CMK (cell line): ENCODE data around the gene CABLES2.

Experiments
- DNase-seq: peaks from one replicate; pipeline ENCODE4 v3.0.0-alpha.2; 2010; ENCODE audit warnings: low read depth

CABLES2 gene

DNA sequence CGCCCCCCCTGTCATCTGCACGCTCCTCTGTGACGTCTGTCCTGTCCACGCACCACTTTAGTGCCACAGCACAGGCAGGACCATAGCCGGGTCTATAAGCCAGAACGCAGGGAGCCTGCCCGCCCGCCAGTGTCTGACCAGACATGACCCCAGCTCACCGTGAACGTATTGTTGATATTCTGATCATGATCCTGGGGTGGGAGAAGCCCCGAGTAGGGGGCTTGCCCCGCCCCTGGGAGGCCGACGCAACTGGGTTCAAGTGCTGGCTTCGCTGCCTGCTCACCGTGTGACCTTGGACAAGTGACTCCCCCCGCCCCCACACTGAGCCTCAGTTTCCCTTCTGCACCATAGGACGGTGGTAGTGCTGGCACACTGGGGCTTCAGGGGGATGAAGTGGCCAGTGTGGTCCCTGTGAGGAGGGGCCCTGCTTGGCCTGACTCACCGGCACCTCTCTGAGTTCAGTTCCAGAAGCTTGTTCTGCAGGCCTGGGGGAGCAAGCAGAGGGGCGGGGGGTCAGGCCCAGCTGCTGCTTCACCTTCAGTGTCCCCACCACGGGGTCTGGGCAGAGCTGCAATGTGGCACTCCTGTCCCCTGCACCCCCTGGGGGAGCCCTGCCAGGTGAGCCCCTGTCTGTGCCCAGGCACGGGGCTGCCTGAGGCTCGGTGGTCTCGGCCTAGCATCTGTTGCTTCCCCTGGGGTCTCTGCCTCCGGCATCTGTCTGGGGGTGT, 11.1 kb upstream of the CABLES2 start:
- DNase-seq: no peak

- DNase-seq: no peak
Observed at GRCh38 chr20:62416651-62417637, 9.9 kb upstream of the CABLES2 start.

DNA sequence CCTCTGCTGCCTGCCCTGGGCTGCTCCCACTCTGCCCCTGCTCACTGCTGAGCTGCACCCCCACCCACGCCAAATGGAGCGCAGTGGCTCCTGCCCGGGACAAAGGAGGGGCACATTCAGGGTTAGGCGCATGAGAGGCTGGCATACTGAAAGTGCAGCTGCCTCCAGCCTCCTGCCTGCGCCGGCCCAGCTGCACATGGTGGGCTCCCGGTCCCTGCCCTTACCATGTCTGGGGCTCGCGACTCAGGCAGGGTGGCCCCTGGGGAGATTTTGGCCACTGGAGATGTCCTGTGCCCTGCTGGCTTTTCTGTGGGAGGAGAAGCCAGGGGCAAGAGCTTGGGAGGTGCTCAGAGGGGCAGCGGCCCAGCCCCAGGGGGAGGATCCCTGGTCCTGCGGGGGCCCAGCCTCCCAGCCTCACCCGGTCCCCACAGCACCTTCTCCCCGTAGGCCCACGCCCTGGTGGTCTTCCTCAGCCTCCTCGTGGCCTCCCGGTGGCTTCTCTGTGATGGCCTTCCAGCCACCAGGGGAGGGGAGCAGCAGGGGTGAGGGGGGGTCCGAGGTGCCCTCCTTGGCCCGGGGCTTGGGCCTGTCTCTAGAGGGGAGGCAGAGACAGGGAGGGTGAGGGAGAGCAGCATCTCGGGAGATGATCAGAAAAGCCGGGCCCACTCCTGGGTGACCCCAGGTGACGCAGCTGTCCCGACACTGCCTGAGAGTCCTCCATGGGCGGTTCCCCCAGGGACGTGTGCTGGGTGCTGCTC, 8.4 kb upstream of the CABLES2 start:
- no peak for DNase-seq

DNA sequence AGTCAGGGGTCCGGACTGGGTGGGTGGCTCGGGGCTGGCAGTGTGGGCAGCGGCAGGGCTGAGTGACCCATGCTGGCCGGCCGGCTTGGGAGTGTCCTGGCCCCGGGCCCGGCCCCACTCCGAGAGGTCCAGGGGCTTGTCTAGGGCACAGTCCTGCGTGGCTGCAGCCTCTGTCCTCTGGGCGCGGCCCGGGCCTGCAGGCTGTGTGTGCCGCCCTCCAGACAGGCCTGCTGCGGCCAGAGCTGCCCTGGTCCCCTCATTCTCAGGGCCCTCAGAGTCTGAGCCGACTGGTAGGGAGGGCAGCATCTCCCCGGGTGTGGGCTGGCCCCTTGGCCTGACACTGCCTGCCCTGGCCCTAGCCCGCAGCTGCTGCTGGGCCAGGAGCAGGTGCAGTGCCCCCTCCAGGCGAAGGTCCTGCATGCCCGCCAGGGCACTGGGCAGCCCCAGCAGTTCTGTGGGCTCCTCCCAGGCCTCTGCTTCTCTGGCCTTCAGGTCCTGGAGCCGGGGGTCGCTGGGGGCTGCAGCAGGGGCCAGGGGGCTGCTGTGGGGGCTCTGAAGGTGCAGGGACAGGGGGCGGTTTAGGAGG, 6.9 kb upstream of the CABLES2 start:
- DNase-seq: no peak

GRCh38 chr20:62413025-62413570, 6.0 kb upstream of the CABLES2 start:
- no peak for DNase-seq

DNA sequence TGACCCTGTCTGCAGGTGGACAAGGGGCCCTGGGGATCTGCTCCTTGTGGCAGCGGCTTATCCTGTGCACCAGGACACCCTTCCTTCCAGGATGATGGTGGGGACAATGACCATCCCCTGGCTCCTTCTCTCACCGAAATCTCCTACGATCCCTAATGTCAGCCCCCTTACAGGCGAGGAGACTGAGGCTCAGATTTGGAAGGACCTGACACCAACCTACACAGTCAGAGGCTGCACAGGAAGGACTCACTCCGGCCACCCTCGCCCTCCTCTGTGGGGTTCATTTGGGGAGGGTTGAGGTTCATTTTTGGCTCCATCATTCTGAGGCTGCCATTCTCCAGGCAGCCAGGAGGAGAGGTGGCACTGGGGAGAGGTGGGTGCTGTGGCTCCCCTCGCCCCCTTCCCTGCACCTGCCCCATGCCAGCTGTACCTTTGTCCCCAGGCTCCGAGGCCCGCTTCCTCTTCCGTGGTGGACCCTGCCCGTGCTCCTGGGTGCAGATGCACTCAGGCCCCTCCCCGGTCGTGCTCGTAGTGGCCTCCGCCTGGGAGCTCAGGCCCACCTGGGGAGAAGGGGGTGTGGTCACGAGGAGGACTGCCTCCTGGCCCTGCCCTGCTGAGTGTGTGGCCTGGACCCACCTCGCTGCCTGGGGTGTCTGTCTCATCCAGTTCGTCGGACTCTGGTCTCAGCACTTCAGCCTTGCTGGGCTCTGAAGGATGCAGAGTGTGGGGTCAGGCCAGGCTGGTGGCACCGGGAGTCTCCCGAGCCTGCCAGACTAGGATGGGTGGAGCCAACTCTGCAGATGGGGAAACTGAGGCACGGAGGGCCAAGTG, 5.3 kb upstream of the CABLES2 start:
- DNase-seq: no peak

GRCh38 chr20:62411479-62412193, 4.6 kb upstream of the CABLES2 start:
- no peak for DNase-seq

- DNase-seq: no peak
Observed at GRCh38 chr20:62410746-62411478, 3.8 kb upstream of the CABLES2 start.

DNA sequence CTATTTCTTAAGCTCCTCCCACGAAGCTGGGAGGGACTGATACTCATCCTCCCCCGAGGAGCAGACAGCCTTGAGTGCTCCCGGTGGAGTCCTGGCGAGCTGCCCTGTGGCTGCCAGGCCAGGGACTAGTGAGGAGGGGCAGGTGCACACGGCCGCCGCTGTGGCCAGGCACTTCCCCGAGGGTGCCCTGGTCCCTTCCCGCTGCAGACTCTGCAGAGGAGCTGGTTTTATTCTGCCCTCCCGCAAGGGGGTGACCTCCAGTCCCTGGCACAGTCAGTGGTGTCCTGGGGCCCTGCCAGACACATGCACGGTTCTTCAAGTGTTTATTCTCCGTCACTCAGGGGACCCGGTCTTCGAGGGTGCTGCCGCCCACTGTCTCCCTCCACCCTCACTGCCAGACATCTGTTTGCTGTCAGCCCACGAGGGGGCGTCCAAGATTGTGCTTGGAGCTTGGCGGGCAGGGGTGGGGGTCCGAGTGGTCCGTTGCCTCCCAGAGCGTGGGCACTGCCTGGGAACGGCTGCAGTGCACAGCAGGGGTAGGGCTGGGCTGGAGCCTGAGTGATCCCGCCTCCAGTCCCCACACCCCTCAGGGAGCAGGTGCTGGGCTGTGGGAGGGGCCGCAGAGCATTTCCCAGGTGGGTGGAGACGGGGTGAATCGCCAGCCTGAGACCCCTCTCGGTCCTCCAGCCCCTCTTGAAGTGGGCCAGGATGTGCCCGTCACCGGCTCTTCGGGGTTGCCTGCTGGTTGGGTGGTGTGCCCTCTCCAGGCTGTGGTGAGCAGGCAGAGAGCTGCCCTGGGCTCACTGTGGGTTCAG, 3.1 kb upstream of the CABLES2 start:
- DNase-seq: peak; percentile 51

GRCh38 chr20:62409086-62409853, 2.2 kb upstream of the CABLES2 start:
- DNase-seq: no peak

DNA sequence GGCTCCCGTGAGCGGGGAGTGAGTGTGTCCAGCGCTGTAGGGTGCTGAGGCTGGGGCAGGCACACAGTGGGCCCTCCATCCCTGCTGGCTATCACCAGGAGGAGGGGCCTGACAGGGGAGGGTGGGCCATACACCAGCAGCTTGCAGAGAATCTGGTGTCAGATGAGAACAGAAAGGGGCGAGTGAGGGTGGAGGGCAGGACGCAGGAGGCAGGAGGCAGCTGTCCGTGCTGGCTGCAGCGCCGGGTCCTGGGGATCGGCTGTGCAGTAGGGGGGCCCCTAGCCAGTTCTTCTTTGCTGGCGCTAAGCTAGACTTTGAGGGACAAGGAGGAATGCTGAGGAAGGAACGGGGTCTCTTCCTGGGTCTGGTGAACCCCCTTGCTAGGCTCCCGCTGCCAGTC, 1.6 kb upstream of the CABLES2 start:
- no peak for DNase-seq

DNA sequence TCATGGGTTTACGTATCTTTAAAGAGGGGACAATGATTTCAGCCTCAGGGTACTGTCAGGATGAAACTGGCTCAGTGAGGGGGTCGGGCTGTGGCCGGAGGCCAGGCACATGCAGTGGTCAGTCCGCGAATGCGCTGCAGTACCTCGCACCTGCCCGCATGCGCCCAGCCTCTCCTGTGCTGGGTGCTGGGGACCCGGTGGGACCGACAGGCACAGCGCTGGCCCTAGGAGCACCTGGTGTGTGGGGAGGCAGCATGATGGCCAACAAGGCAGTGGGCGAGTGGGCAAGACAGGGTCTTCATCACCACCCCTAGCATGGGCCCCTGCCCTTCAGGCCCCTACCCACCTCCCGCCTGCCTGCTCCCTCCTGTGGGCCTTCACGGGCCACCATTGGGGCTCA, 970 bp upstream of the CABLES2 start:
- DNase-seq: no peak

DNA sequence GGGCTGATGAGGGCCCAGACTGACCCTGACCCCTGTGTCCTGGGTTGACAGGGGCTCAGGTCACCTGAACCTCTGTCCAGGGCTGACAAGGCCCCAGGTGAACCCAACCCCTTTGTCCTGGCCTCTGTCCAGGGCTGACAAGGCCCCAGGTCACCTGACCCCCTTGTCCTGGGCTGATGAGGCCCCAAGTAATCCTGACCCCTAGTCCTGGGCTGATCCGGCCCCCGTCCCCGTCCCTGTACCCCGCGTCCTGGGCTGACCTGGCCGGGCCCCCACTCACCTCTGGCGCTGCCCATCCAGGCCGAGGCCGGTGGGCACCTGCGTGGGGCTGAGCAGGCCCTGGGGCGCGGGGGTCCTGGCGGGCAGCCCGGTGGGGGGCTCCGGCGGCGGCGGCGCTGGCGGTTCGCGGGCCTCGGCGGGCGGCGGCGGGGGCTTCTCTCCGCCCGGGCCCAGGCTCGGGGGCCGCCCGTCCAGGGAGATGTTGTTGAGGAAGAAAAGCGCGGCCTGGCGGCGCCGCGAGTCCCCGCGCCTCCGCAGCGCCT, 379 bp downstream of the CABLES2 start:
- no peak for DNase-seq

DNA sequence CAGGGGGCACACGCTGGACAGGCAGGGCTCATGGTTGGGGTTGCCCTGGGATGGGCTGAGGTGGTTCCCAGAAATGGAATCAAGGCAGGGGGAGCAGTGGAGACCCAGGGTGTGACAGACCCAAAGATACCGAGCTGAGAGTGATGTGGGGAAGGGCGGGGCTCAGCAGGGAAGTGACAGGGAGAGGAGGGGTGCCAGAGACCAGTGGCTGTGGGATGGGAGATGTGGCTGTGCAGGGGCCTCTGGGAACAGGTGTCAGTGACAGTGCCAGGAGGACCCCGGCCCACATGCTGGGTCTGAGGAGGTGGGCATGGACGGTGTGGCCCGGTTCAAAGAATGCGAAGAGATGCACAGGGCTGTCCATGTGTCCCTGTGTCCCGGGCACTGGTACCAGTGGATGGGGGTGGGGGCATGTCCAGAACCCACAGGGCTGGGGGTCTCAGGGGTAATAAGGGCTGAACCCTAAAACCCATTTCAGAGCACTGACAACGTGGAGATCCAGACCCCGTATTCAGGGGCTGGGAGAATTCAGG, 1.0 kb downstream of the CABLES2 start:
- no peak for DNase-seq

DNA sequence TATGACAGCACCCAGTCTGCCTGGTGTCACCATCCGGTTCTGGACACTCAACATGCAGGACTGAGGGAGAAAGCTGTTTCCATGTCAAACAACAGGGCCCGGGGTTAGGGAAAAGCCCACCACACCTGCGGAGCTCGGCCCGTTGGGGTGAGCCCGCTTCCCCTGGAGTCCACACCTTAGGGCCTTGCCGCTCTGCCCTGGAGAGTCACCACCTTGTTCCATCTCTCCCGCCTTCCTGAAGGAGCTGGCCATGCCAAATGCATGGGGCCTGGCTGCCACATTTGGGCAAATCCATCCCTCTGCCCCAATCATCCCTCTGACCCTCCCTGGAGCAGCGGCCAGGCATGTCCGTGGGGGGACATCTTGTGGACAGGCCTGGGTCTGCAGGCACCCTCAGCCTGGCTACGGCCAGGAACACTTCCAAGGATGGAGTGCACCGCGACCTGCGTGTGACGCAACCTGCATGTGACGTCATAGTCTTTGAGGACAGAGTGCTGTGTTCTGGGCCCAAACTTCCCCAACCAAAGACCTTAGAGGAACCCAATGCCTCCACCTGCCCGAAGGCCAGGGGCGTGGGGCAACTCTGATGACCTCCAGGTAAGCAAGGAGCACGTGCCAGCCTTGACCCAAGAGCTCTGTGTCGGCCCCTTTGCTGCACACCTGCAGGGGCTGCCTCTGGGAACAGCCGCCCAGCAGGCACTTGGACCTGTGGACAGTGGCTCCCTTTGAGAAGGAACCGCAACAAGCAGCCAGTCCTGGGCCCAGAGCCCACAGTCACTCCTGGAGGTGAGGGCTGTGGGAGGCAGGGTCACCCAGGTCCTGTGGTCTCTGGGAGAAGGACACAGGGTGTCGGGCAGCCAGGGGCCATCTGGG, 1.7 kb downstream of the CABLES2 start:
- no peak for DNase-seq

DNA sequence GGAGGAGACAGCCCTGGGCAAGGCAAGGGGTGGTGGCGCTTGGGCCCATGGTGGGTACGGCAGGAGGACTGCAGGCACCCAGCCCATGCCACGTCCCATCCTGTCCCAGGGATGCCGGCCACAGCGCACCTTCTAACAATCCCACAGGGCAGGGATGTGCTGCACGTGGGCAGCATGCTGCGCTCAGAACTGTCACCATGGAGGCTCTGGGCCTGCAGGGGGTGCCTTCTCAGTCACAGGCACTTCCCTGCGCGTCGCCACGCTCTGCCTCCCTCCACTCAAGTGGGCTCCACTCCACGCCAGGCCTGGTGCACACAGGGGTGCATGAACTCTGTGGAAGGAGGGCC, 2.4 kb downstream of the CABLES2 start:
- DNase-seq: no peak
